ENCODE measurements around the gene EPRS1. TPM values are rescaled to one million over a fixed set of nuclear protein-coding genes. Genes with fewer than 3 reads are reported as not detected.

Gene EPRS1
- total RNA-seq: 100 to 1,000 TPM; 103 to 109 TPM

GRCh38 chr1:220046052-220046930 is at the start of gene EPRS1:
Gene EPRS1 (minus strand): TSS chr1:220046505. CDS start chr1:220046388, 117 bp downstream.

GRCh38 chr1:220094016-220094911 is 48.0 kb upstream of the EPRS1 start, which contains the start of gene IARS2:
Gene IARS2 (plus strand): TSS chr1:220094132. CDS start chr1:220094217, 85 bp downstream.

DNA sequence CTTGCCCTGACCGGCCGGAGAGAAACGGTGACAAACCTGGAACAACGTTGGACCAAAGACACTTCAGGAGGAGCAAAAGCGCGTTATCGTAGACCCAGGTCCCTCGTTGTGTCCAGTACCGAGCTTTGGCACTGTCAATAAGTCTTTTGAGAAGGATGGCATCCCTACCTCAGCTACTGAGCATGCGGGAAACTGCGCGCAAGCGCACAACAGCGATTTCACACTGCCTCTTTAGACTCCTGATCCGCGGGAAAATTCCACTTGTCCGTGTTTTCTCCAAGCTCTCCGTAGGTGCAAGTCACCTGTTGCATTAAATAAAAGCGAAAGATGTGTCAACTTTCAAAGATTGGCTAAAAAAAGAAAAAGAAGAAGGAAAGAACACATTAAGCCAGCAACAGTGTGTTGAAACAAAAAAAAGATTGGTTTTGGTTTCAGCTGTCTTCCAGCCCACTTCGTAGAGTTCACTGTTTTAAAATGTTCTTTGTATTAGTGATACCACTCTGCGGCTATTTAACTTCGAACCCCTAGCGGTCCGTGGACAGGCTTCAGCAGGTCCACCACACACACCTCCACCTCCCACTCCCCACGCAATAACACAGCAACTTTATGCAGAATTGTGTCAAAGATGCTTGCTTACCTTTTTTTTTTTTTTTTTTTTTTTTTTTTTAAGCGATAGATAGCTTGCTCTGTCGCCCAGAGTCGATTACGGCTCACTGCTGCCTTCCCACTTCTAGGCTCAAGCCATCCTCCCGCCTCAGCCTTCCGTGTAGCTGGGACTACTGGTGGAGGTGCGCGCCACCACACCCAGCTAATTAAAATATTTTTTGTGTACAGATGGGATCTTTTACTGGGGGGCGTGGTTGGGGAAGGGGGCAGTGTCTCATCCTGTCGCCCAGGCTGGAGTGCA is 43.6 kb upstream of the EPRS1 start, which contains the start of gene BPNT1:
Gene BPNT1 (minus strand): TSS at position 139 of the 907 bp plus-strand sequence. CDS start 9,942 bp downstream, outside the sequence.

Other genes starting within 250 kb of the EPRS1 start
- not detected for gene SLC30A10, start 117.9 kb downstream of the EPRS1 start, total RNA-seq
- 10 to 100 TPM; 18.3 to 21.5 TPM for gene BPNT1, start 43.3 kb upstream of the EPRS1 start, total RNA-seq
- gene IARS2, start 47.6 kb upstream of the EPRS1 start, total RNA-seq: 10 to 100 TPM; 52.5 to 54.6 TPM
- 10 to 100 TPM; 47.5 to 52.1 TPM for gene RAB3GAP2, start 225.9 kb upstream of the EPRS1 start, total RNA-seq

Measured in activated naive CD4-positive, alpha-beta T cell treated with anti-CD3 and anti-CD28 coated beads, Interleukin-2, amount 10 ng/mL, durations not matched to agents 5 hours and 36 hours (primary cell).